IPS-18a (cell line): ENCODE measurements around the gene C1R.
"Not testable (repeated sequence)": the region's sequence is repeated elsewhere in the genome, so short reads cannot be mapped to it uniquely, and the experiment has no call there.

Experiments used
- H3K27ac ChIP-seq: one replicate; pipeline ENCODE4 v1.5.1; 2013; ENCODE audit warnings: low read length
- H3K27me3 ChIP-seq: one replicate; pipeline ENCODE4 v1.6.1; 2013; ENCODE audit warnings: mild to moderate bottlenecking, low read length; ENCODE audit not compliant: control insufficient read depth, insufficient read depth
- H3K36me3 ChIP-seq: one replicate; pipeline ENCODE4 v1.6.1; 2013; ENCODE audit warnings: low read depth, low read length; ENCODE audit not compliant: control insufficient read depth
- H3K4me1 ChIP-seq: one replicate; pipeline ENCODE4 v1.6.1; 2013; ENCODE audit warnings: low read depth, low read length; ENCODE audit not compliant: control insufficient read depth
- H3K4me3 ChIP-seq: one replicate; pipeline ENCODE4 v1.5.1; 2013; ENCODE audit warnings: low read length
- H3K9ac ChIP-seq: one replicate; pipeline ENCODE4 v1.6.1; 2013; ENCODE audit warnings: mild to moderate bottlenecking, low read length, moderate library complexity
- H3K9me3 ChIP-seq: one replicate; pipeline ENCODE4 v1.6.1; 2013; ENCODE audit warnings: low read depth, low read length; ENCODE audit not compliant: control insufficient read depth

C1R gene

GRCh38 chr12:7107181-7107580, 14.9 kb upstream of the C1R start:
- H3K4me3 ChIP-seq, H3K9ac ChIP-seq, H3K36me3 ChIP-seq, H3K4me1 ChIP-seq, H3K27me3 ChIP-seq, H3K27ac ChIP-seq, H3K9me3 ChIP-seq: not testable (repeated sequence)

GRCh38 chr12:7106082-7106481, 13.8 kb upstream of the C1R start:
- Histone ChIP-seq H3K27me3 (no peaks in the 10 kb centered on the region), H3K36me3 (no peaks in the 10 kb centered on the region), H3K4me3 (no peak overlapping the region)

GRCh38 chr12:7103837-7104584, 11.8 kb upstream of the C1R start:
- Histone ChIP-seq H3K27ac (no peak overlapping the region), H3K4me3 (no peak overlapping the region), H3K36me3 (peaks cover 4% of the 10 kb centered on the region)

More at GRCh38 chr12:7106082-7106481, 13.8 kb upstream of the C1R start:
- no peaks in the 10 kb centered on the region for H3K4me1 ChIP-seq
- H3K9ac ChIP-seq: no peak overlapping the region
- H3K27ac ChIP-seq: no peak overlapping the region
- no peaks in the 10 kb centered on the region for H3K9me3 ChIP-seq

GRCh38 chr12:7102582-7102981, 10.3 kb upstream of the C1R start:
- no peak overlapping the region for H3K4me3 ChIP-seq
- no peak overlapping the region for H3K27ac ChIP-seq
- H3K27me3 ChIP-seq: no peaks in the 10 kb centered on the region
- no peaks in the 10 kb centered on the region for H3K9me3 ChIP-seq
- no peaks in the 10 kb centered on the region for H3K4me1 ChIP-seq
- H3K36me3 ChIP-seq: peaks cover 7% of the 10 kb centered on the region
- H3K9ac ChIP-seq: no peak overlapping the region

More at GRCh38 chr12:7103837-7104584, 11.8 kb upstream of the C1R start:
- Histone ChIP-seq H3K27me3 (no peaks in the 10 kb centered on the region), H3K9me3 (no peaks in the 10 kb centered on the region), H3K4me1 (no peaks in the 10 kb centered on the region), H3K9ac (no peak overlapping the region)

- H3K36me3 ChIP-seq: peaks cover 7% of the 10 kb centered on the region
- no peaks in the 10 kb centered on the region for H3K4me1 ChIP-seq
- H3K9ac ChIP-seq: no peak overlapping the region
- no peaks in the 10 kb centered on the region for H3K27me3 ChIP-seq
- no peak overlapping the region for H3K27ac ChIP-seq
- no peaks in the 10 kb centered on the region for H3K9me3 ChIP-seq
- no peak overlapping the region for H3K4me3 ChIP-seq
These were observed 9.5 kb upstream of the C1R start for GRCh38 chr12:7101694-7102131.

GRCh38 chr12:7101047-7101693, 8.9 kb upstream of the C1R start:
- Histone ChIP-seq H3K27me3 (no peaks in the 10 kb centered on the region), H3K4me1 (no peaks in the 10 kb centered on the region), H3K9ac (no peak overlapping the region), H3K9me3 (no peaks in the 10 kb centered on the region), H3K36me3 (peaks cover 7% of the 10 kb centered on the region), H3K27ac (no peak overlapping the region), H3K4me3 (no peak overlapping the region)

GRCh38 chr12:7100239-7100638, 8.0 kb upstream of the C1R start:
- no peaks in the 10 kb centered on the region for H3K27me3 ChIP-seq
- H3K4me3 ChIP-seq: no peak overlapping the region
- no peak overlapping the region for H3K27ac ChIP-seq
- H3K4me1 ChIP-seq: no peaks in the 10 kb centered on the region
- peaks cover 7% of the 10 kb centered on the region for H3K36me3 ChIP-seq
- H3K9me3 ChIP-seq: no peaks in the 10 kb centered on the region
- H3K9ac ChIP-seq: no peak overlapping the region

- Histone ChIP-seq H3K36me3 (peaks cover 7% of the 10 kb centered on the region), H3K9me3 (no peaks in the 10 kb centered on the region), H3K27ac (no peak overlapping the region), H3K4me1 (no peaks in the 10 kb centered on the region), H3K9ac (no peak overlapping the region), H3K4me3 (no peak overlapping the region), H3K27me3 (no peaks in the 10 kb centered on the region)
These were observed 7.2 kb upstream of the C1R start for GRCh38 chr12:7099290-7099996.

GRCh38 chr12:7096979-7097378, 4.7 kb upstream of the C1R start:
- Histone ChIP-seq H3K27ac (no peak overlapping the region), H3K4me1 (no peaks in the 10 kb centered on the region), H3K4me3 (no peak overlapping the region), H3K9me3 (no peaks in the 10 kb centered on the region), H3K9ac (no peak overlapping the region), H3K27me3 (no peaks in the 10 kb centered on the region), H3K36me3 (peaks cover 7% of the 10 kb centered on the region)

- Histone ChIP-seq H3K9ac (no peak overlapping the region), H3K27ac (no peak overlapping the region), H3K9me3 (no peaks in the 10 kb centered on the region), H3K4me3 (no peak overlapping the region), H3K4me1 (no peaks in the 10 kb centered on the region), H3K27me3 (no peaks in the 10 kb centered on the region), H3K36me3 (peaks cover 7% of the 10 kb centered on the region)
These were observed 4.0 kb upstream of the C1R start for GRCh38 chr12:7096006-7096932.

- Histone ChIP-seq H3K9me3 (no peaks in the 10 kb centered on the region), H3K9ac (no peak overlapping the region), H3K4me3 (no peak overlapping the region), H3K36me3 (peaks cover 3% of the 10 kb centered on the region), H3K27me3 (no peaks in the 10 kb centered on the region), H3K27ac (no peak overlapping the region), H3K4me1 (peaks cover 14% of the 10 kb centered on the region)
These were observed 1.6 kb upstream of the C1R start for GRCh38 chr12:7093892-7094291.
